Measurements from ENCODE around the gene KHDC3L.

GRCh38 chr6:73362869-73363536, 545 bp downstream of the KHDC3L start:
- TF ChIP-seq CTCF (IDR thresholded peaks at IDR 0.05; ENCODE audit: low read depth, low read length): no peak
- TF ChIP-seq EZH2phosphoT487 (IDR thresholded peaks at IDR 0.05; ENCODE audit: low read depth): no peak

Measured in OCI-LY3 (cell line).